AG04450 (cell line): ENCODE measurements around the gene PRDM10. TPM values are rescaled to one million over a fixed set of nuclear protein-coding genes. Genes with fewer than 3 reads are reported as not detected.

Experiments
- CTCF ChIA-PET: fragments of 300-600, 350-600 bp; formaldehyde crosslinking; extraction: SDS; loops from one replicate; lab custom pipeline; 2022; ENCODE audit warnings: antibody characterized with exemption, inconsistent platforms; lab: Charles Lee
- POLR2A ChIA-PET: fragments of 350-600 bp; formaldehyde crosslinking; extraction: SDS; loops from one replicate; lab custom pipeline; 2021; ENCODE audit warnings: antibody characterized with exemption, inconsistent platforms; lab: Yijun Ruan, JAX
- DNase-seq: peaks from one replicate; pipeline ENCODE4 v3.0.0-alpha.2; 2011; ENCODE audit warnings: low read depth, low spot score
- H3K27ac ChIP-seq: one replicate; pipeline ENCODE4 v1.5.1; 2012; ENCODE audit warnings: low read depth, low read length, control low read depth
- H3K27me3 ChIP-seq: one replicate; pipeline ENCODE4 v1.6.0; 2012; ENCODE audit warnings: low read length; ENCODE audit not compliant: control insufficient read depth, insufficient read depth
- H3K4me3 ChIP-seq: 2 replicates; pipeline ENCODE4 v1.5.1; 2011; ENCODE audit warnings: mild to moderate bottlenecking, low read depth, low read length, control low read depth
- H3K9me3 ChIP-seq: 2 replicates; pipeline ENCODE4 v1.5.1; 2012; ENCODE audit warnings: low read length; ENCODE audit not compliant: control insufficient read depth, insufficient read depth
- CTCF ChIP-seq: IDR thresholded peaks from 2 replicates; pipeline ENCODE4 v1.5.1; 2011; ENCODE audit warnings: low read depth, low read length, control low read depth, inconsistent platforms
- polyA plus RNA-seq: library from polyadenylated mRNA; depleted of rRNA; stranded (reverse); fragments of >200 nt; gene quantifications from 2 replicates; pipeline ENCODE4 v1.2.3, GENCODE V29; 2011

Gene PRDM10
- polyA plus RNA-seq, 1 experiment = 3.9 TPM

GRCh38 chr11:130031056-130031455 is 28.4 kb upstream of the PRDM10 start:
- no peak for DNase-seq
- Histone ChIP-seq H3K9me3 (peaks cover 3% of the 10 kb centered on the region; the same call in 1 of the 2 replicates), H3K4me3 (no peak overlapping the region), H3K27me3 (no peaks in the 10 kb centered on the region), H3K27ac (no peak overlapping the region)
- no peak for TF ChIP-seq CTCF
- ChIA-PET CTCF (no interaction called here), POLR2A (no interaction called here)

- ChIA-PET POLR2A (no interaction called here), CTCF (no interaction called here)
- TF ChIP-seq CTCF = no peak
- H3K27me3 ChIP-seq = no peaks in the 10 kb centered on the region
- no peak for DNase-seq
- no peak overlapping the region for H3K27ac ChIP-seq
- no peak overlapping the region for H3K4me3 ChIP-seq
- H3K9me3 ChIP-seq = peaks cover 3% of the 10 kb centered on the region; the same call in 1 of the 2 replicates
Observed at GRCh38 chr11:130029137-130029536, 26.5 kb upstream of the PRDM10 start.

GRCh38 chr11:130025371-130025770 is 22.7 kb upstream of the PRDM10 start:
- H3K27me3 ChIP-seq = no peaks in the 10 kb centered on the region
- H3K27ac ChIP-seq = no peak overlapping the region
- H3K4me3 ChIP-seq = no peak overlapping the region
- CTCF ChIA-PET = no interaction called here
- no peak for TF ChIP-seq CTCF
- no peak for DNase-seq
- POLR2A ChIA-PET = no interaction called here
- peaks cover 11% of the 10 kb centered on the region for H3K9me3 ChIP-seq

GRCh38 chr11:130024361-130024760 is 21.7 kb upstream of the PRDM10 start:
- ChIA-PET CTCF (interaction anchor here (0.6 kb wide), 1 partner anchor 47 kb away, joined by 9 read pairs; no protein-coding TSS in a partner anchor), POLR2A (no interaction called here)
- Histone ChIP-seq H3K27me3 (no peaks in the 10 kb centered on the region), H3K27ac (no peak overlapping the region), H3K9me3 (peaks cover 11% of the 10 kb centered on the region), H3K4me3 (no peak overlapping the region)
- TF ChIP-seq CTCF = no peak
- no peak for DNase-seq

- Histone ChIP-seq H3K27me3 (no peaks in the 10 kb centered on the region), H3K9me3 (peaks cover 11% of the 10 kb centered on the region), H3K4me3 (no peak overlapping the region), H3K27ac (no peak overlapping the region)
- CTCF ChIA-PET = no interaction called here
- no peak for DNase-seq
- POLR2A ChIA-PET = no interaction called here
- TF ChIP-seq CTCF = no peak
Observed at GRCh38 chr11:130023204-130023603, 20.6 kb upstream of the PRDM10 start.
